Activated CD8-positive, alpha-beta memory T cell treated with anti-CD3 and anti-CD28 coated beads for 24 hours (primary cell): Measurements from ENCODE around the gene STEAP4.

Experiments
- DNase-seq: peaks from one replicate; pipeline ENCODE4 v3.0.0-alpha.2; 2020

Gene STEAP4

GRCh38 chr7:88306590-88307048 is at the start of gene STEAP4:
STEAP4 (minus strand) TSS chr7:88306894; CDS start chr7:88284269, 22,625 bp downstream.
- DNase-seq: no peak

DNA sequence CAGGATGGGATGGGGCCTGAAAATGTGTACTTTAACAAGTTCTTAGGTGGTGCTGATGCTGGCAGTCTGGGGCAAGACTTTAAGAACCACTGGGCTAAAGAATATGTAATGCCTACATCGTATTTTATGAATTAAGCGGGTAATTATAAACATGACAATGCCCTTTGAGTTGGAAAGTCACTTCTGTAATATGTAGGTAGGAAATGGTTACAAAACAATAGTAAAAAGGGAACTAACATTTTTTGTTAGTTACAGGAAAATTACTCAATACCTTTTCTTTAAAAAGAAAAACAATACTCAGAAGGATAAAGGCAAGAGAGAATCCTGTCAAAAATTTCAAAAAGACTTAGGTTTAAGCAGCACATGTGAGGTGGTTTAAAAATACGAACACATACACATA is 48.3 kb upstream of the STEAP4 start:
- DNase-seq: no peak

- DNase-seq: no peak
These were observed 43.4 kb upstream of the STEAP4 start for GRCh38 chr7:88350118-88350517.

DNA sequence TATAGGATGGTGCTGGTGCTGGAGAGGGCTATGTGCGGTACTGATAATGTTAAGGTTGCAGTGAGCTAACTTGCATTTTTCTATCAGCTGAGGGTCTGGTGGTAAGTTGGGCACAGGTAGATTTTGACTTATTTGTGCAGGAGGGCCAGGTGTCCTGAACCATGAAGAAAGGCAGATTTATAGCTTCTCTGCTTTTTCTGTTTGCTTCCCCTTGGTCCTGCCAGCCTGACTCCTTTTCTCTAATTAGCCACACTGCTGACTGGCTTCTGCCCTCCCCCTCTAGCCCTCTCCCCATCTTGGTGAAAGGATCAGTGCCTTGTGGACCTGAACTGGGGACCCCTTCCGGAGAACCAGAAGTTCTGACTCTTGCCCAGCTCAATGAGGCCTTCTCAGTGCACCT is 40.8 kb upstream of the STEAP4 start:
- no peak for DNase-seq

DNA sequence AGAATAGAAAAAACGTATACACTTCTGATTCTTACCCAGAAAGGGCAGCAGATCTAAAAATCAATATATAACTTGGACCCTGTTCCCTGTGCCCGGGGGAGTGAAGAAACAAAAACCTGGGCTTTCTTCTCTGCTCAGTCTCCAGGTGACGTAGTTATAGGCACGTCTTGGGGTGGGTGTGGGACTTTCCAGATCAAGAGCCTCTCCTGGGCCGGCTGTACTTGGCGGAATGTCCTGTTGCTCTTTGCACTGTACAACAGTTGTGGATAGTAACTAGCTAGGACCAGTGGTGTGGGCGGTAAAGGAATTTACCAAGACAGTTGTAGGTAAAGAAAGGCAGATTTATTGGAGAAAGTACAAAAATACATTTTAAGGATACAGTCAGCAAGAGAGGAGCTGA is 40.4 kb upstream of the STEAP4 start:
- no peak for DNase-seq

- DNase-seq: no peak
These were observed 39.7 kb upstream of the STEAP4 start for GRCh38 chr7:88346357-88346756.

DNA sequence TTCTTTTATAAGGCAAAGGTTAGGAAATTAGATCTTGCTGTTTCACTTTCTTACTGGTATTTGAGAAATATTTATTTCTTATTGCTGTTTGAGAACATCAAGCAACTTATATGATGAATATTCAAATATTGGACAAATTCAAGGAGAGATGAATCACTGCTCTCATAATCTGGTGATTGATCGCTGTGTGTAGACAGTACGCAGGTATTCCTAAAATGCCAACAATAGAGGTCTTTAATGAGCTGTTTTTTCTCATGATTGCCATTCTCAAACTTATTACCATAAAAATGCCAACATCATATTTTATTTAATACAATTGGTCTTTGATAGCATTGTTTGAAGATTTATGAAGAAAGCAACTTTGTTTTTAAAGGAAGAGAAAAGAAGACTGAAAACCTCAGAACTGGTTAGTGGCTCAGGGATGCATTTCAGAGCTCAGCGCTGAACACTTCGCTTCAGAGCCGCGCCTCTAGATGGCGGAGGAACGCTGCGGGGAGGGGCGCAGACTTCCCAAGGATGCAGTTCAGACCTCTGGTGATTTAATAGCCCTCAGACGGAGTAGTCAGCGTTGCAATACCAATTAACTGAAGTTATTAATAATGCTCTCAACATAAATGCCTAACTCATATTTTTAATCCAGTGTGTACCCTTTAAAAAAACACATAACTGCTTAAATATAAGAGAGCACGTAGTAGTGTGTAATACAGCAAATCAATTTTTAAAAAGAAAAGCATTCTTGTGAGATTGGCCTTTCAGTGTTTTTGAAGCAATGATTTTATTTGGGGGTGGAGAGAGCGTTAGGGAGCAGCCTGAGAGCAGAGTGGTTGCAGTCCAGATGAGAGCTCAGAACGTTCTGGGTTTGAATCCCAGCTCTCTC is 38.5 kb upstream of the STEAP4 start:
- no peak for DNase-seq

DNA sequence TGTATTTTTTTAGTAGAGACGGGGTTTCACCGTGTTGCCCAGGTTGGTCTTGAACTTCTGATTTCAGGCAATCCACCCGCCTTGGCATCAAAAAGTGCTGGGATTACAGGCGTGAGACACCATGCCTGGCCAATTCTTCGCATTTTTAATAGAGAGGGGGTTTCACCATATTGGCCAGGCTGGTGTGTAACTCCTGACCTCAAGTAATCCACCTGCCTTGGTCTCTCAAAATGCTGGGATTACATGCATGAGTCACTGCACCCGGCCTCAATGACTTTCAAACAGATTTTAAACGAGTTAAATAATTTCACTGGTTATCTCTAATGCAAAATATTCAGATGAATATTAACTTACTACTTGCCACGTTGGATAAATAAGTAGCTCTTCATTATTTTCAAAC is 37.6 kb upstream of the STEAP4 start:
- DNase-seq: no peak

GRCh38 chr7:88339195-88339922 is 32.7 kb upstream of the STEAP4 start:
- no peak for DNase-seq

DNA sequence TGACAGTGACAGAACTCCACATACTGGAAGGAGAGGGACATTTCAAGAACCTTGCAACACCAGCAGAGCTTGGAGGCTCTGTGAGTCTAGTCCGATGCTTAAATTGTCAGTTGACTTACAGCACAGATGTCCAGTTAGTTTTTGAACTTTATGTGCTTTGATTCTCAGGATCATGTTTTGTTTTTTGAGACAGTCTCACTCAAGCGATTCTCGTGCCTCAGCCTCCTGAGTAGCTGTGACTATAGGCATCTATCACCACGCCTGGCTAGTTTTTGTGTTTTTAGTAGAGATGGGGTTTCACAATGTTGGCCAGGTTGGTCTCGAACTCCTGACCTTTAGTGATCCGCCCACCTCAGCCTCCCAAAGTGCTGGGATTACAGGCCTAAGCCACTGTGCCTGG is 31.8 kb upstream of the STEAP4 start:
- no peak for DNase-seq

DNA sequence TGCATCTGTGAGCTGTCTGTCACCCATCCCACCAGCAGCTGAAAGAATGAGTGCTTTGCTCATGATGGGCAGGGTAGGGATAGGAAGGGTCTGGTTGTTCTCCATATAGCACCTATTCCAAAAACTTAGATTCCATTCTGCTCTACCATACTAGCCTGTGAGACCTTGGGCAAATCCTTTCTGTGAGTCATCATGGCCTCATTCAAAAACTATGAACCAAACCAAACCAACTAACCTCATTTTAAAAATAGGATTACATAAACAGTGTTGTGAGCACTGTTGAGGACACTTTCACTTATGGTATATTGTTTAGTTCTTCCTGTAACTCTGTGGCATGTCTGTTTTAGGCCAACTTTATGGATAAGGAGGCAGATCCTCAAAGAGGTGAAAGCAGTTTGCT is 30.9 kb upstream of the STEAP4 start:
- no peak for DNase-seq

- DNase-seq: no peak
These were observed 24.6 kb upstream of the STEAP4 start for GRCh38 chr7:88331322-88331721.

DNA sequence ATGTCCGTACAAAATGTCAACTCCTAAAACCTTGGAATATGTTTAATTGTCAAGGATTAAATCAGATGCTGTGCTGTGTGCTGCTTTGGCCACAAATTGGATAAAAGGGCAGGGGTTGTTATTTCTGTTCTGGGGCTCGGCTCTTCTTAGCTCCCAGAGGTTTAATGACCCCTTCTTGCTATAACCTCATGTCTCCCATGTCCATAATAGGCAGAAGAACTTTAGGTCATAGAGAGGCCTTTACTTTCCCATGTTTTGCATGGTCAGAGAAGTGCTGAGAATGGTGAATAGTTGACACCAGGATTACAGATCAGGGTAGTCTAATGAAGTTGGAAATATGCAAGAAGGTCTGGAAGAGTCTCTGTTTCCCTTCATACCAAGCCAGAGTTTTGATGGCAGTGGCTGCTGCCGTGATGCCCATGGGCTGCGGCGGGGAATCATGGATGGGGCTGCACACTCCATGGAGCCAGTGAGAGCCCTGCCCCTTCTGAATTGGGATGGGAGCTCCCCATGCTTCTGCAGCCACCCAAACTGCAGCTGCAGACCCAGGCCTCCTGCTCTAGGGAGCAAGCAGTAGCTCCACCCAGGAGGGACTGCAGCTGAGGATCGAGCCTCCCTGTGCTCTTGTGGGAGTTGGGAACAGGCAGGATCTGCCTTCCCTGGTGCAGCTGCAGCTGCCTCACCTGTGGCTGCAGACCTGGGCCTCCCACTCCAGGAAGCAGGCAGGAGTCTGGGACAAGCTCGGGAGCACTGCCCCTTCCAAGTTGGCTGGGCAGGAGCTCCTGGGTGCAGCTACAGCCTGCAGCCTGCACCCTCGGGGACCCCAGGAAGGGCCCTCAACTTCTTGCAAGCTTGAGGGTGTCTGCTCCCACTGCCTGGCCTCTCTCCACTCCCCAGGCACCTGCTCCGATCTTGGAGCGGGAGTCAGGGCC is 23.1 kb upstream of the STEAP4 start:
- DNase-seq: no peak

DNA sequence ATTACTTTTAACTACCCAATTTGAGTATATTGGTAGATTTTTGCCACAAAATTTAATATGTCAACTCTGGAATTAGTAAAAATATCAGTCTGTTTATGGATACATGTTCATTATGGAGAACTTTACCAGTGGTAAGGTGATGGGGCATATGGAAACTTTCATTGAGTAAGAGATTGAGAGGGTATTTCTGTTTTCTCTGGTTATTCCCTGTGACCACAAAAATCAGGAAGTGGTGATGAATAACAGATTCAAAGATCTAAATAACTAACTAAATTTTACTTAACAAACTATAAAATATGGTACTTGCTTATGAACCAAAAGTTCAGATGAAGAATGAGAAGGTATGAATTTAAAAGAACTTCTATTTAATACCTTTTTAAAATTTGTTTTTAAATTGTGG is 22.1 kb upstream of the STEAP4 start:
- DNase-seq: no peak

GRCh38 chr7:88324699-88325098 is 18.0 kb upstream of the STEAP4 start:
- DNase-seq: no peak

- no peak for DNase-seq
These were observed 15.5 kb upstream of the STEAP4 start for GRCh38 chr7:88322151-88322550.

DNA sequence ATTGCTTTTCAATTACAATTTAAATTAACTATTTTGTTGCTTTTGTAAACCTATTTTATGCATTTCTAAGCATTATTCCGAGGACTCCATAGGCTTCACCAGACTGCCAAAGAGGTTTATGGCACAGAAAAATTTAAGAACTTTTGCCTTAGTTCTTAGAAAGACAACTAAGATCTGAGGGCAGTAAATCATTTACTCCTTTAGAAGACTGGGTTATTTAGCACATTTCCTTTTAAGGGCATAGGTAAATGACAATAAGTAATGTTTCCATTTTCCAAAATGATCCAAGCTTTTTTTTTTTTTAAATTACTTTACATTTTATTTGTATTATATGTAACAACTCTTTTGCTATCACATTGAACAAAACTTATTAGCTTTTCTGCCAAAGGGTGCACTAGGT is 15.0 kb upstream of the STEAP4 start:
- no peak for DNase-seq

DNA sequence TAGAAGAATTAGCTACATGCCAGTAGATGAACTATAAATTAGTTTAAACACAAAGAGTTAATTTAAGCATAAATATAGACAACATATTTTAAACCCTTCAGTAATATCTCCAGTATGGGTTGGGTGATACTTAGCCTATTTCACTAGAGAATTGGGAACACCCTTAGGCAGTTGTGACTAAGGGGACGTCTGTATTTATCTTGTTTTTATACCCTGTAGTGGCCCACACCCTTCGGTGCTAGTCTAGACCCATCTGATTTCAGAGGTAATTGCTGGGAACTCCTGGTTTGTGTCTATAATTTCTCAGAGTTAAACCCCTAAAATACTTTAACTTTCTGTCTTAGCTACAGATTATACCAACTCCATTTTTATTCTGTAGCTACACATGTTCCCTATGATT is 11.5 kb upstream of the STEAP4 start:
- no peak for DNase-seq

GRCh38 chr7:88317422-88317821 is 10.7 kb upstream of the STEAP4 start:
- DNase-seq: no peak

DNA sequence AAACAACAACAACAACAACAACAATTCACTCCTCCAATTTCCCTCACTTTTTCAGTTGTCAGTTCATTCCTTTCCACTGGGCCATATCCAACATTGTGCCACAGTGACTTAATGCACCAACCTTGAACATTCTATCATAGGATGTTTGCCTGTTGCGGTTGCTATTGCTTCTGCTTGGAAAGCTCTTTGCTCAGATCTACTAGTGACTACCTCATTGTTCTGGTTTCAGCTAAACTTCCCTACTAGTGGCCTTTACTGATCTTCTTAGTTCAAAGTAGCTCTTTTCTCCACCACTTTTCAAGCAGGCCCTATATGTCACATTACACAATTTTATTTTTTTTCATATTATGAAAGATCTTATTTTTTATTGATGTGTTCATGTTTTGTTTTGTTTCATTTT is 9.8 kb upstream of the STEAP4 start:
- DNase-seq: no peak

DNA sequence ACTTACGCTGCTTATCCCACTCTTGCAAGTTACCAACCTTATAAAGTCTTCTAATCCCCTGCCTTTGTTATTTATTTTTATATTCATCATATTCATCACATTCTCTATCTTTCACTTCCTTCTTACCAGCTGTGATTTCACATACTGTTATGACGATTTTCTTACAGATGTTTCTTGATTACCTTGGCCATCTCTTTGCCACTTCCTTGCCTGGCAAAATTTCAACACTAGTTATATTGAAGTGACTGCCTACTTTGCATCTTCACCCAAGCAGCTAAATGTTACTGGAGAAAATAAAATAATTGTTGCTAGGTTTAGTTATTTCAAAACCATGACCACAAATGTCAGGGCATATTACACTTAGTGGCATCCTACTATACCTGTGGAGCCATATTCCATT is 8.8 kb upstream of the STEAP4 start:
- DNase-seq: no peak

- no peak for DNase-seq
These were observed 7.4 kb upstream of the STEAP4 start for GRCh38 chr7:88314061-88314491.

DNA sequence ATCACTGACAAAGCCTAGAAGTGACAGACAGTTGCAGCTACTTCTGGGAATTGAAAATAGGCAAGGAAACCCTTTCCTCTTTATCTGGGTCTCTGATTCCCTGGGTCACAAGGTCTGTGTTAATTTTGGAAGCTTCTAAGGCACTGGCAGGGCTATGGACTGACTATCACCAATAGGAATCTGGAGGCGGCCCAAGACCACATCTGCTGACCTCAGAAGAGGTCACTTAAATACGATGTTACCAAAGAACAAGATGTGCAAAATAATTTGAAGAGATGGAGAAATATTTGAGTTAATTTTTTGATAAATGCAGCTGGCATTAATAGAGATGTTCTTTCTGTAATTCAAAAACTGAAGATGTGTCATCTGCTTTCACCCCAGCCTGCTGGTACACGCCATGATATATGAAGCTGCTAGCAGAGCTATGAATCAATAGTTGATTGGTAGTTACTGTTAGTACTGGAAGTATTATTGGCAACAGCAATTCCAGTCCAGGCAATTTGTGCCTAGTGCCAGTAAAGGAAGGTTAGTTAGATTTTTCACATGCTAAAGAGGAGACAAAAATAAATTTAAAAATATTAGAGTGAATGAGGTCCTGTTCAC is 5.5 kb upstream of the STEAP4 start:
- no peak for DNase-seq
